Activated CD4-positive, CD25-positive, alpha-beta regulatory T cell treated with anti-CD3 and anti-CD28 coated beads, Interleukin-2, amount 50 U/mL, for 24 hours (primary cell): ENCODE measurements around the gene HAS3.

ENCODE experiments used
- ATAC-seq, 2 donors: fragments of 150-1000 bp; cut with Tn5 transposase; one replicate each; pipeline ENCODE4 v1.10.0; 2021; ENCODE audit warnings: mild to moderate bottlenecking in 1 of 2, moderate library complexity in 1 of 2

The HAS3 gene

DNA sequence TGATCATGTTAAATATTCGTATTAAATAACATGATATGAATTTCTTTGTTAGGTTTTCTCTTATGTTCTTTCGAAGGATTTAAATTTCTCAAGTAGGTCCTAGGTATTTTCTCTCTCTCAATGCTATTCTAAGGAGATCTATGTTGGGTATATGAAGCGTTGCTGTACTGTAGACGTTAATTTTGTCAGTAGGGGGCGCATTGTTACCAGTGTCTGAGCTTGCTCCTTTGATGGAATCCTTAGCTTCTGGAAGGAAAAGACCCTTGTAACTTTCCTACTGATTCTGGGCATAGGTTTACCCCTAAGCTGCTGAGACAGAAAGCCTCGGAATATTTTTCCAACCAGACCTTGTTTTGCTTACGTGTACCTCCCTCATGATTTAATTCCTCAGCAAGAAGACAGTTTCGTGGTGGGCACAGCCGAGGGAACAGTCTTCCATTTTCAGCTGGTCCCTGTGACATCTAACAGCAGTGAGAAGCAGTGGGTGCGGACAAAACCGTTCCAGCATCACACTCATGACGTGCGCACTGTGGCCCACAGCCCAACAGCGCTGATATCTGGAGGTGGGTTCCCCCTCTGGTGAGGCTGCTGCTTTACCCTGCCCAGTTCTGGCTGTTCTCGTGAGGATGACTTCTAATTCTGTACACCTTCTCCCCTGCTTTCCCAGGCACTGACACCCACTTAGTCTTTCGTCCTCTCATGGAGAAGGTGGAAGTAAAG lies 44.9 kb downstream of the HAS3 start:
- peak; percentile 55 to 74 for ATAC-seq

DNA sequence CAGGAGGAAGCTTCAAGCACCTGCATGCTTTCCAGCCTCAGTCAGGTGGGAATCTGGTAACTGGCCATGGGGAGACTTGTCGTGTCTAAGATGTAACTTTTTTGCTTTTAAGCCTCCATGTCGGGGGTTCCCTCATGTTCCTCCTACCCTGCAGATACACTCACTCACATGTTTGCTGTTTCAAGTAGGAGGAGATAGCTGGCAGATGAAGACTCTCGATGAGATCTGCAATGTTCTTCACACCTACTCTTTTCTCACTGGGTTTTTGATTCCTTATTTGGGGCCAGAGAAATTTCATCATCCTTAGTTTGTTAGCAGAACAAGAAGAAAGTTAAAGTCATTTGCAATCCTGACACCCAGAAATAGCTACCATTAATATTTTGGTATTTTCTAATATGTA lies 51.7 kb downstream of the HAS3 start:
- no peak for ATAC-seq

DNA sequence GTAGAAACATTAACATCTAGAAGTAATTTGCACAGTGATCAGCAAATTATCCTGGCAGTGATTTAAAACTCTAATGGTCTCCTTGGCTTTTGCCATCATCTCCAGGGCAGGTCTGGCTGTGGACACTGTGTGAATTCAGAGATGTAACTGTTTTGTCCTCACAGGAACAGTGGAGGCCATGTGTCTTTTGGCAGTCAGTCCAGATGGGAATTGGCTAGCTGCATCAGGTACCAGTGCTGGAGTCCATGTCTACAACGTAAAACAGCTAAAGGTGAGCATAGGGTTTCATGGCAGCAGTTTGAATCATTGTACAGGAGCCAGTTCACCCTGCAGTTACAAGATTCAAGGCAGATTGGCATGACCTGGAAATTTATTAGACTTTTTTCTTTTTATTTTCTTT lies 54.7 kb downstream of the HAS3 start:
- no peak for ATAC-seq

DNA sequence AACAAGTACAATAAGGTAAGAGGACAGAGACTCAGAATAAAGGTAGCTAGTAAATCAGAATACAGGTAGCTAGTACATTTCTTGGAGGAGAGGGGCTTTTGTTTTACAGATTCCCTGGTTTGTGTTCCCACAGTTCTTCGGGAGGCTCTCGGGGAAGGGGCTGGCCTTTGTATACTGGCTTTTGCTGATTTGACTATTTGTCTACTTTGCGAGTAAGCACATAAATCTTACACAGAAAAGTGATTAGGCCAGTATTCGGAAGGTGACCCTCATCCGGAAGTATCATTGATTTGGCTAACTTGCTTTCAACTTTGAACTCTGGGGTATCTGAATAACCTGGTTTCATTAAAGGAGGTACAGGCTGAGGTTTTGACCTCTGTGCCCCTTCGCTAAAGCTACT lies 60.1 kb downstream of the HAS3 start:
- ATAC-seq = no peak

DNA sequence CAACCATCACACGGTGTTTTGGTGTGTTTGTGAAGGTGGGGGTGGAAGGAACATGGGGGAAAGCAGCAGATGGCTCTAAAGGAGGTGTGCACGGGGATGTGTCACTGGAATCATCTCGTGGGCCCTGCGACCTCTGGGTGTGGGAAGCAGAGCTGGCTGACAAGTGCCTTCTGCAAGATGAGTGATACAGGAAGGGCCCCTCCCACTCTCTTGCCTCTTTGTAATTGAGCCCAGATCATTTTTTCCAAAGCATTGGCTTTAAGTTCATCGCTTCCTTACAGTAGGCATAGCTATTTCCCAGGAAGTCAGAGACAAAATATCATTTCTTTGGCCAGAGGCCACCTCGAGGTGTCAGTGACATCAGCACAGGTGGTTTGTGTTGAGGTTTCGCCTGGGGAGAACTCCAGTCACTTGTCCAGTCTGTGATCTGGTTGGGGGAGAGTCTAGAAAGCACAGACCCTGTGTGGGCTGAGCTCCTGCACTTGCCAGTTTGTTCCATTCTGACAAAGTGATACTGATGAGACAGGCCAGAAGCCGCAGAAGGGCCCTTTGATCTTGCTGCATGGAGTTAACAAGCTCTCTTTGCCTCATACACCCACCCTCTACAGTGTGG lies 60.9 kb downstream of the HAS3 start:
- peak; percentile 95 for ATAC-seq

DNA sequence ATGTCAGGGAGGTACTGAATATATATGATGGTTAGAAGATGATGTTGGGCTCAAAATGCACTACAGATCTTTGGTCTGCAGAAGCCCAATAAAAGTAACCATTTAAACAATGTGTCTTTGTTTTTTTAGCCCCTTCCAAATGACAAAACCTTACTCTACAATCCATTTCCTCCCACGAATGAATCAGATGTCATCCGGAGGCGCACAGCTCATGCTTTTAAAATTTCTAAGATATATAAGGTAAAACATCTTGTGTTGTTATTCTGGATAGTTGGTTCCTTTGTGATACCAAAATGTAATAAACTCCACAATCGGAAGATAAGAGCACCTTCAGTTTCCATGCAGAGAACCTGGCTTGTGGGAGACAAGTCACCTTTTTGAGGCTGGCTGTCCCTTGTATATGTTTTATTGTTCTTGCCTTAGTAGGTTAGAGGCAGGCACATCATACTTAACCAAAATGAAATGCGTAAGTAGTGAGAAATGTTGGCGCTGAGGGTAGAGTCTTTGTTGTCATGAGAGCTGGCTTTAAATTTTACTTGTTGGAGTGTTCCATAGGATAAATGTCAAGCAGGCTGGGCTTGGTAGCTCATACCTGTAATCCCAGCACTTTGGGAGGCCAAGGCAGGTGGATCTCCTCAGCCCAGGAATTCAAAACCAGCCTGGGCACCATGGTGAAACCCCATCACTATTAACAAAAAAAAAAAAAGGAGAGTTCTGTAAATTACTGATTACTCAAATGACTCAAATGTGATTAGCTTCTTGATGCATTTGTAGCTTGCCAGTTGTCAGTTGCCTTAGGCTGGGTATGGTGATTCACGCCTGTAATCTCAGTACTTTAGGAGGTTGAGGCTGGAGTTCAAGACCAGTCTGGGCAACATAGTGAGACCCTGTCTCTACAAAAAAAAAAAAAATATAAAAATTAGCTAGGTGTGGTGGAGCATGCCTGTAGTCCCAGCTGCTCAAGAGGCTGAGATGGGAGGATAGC lies 61.8 kb downstream of the HAS3 start:
- ATAC-seq = no peak
